ENCODE data around the gene GSDMA.

DNA sequence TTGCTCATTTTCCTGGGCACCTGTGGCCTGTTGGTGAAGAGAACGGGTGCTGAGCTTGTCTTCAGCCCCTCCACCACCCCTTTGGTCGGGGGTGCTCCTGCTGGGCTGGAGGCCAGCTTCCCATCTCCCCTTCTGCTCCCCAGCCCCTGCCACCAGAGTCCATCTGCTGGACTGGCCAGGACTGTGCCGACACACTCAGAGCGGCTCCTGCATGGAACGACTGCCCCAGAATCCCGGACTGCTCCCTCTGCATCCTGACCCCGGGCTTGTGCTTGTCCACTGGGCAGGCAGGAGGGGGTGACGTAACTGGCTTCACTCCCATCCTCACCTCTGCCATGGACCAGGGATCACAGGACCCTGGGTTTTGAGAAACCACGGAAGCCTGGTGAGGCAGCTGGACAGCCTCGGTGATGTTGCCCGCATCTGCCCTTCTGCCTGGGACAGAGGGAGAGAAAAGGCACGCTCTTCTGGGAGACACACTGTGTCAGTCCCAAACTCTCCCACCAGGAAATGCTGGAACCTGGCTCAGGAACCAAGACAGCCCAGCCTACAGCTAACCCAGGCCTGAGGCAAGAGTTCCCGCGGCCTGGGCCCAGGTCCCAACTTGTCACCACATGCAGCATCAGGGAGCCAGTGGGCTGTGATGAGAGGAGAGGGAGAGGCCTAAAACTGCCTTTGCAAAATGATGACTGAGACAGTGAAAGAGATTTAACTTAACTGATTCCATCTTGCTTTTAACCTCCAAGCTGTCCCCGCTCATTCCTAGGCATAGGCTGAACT lies 16.1 kb upstream of the GSDMA start:
- TF ChIP-seq, protein P1, sequence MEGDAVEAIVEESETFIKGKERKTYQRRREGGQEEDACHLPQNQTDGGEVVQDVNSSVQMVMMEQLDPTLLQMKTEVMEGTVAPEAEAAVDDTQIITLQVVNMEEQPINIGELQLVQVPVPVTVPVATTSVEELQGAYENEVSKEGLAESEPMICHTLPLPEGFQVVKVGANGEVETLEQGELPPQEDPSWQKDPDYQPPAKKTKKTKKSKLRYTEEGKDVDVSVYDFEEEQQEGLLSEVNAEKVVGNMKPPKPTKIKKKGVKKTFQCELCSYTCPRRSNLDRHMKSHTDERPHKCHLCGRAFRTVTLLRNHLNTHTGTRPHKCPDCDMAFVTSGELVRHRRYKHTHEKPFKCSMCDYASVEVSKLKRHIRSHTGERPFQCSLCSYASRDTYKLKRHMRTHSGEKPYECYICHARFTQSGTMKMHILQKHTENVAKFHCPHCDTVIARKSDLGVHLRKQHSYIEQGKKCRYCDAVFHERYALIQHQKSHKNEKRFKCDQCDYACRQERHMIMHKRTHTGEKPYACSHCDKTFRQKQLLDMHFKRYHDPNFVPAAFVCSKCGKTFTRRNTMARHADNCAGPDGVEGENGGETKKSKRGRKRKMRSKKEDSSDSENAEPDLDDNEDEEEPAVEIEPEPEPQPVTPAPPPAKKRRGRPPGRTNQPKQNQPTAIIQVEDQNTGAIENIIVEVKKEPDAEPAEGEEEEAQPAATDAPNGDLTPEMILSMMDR (IDR thresholded peaks at IDR 0.05; ENCODE audit: insufficient read depth, low read depth, low read length): no peak
- no peak for TF ChIP-seq EZH2 (IDR thresholded peaks at IDR 0.05; ENCODE audit: insufficient read depth, low read length)

Data from astrocyte (in vitro differentiated cells and primary cell).